HUES64 (cell line): ENCODE results near the gene EXOSC3.
A peak's percentile ranks its signal among the peaks of the same experiment; 100 is the strongest.
"Not testable (repeated sequence)": the region's sequence is repeated elsewhere in the genome, so short reads cannot be mapped to it uniquely, and the experiment has no call there.

Experiments used
- H3K27ac ChIP-seq: 2 replicates; pipeline ENCODE4 v1.7.0; 2013; ENCODE audit warnings: low read depth, low read length, inconsistent platforms
- H3K27me3 ChIP-seq: 2 replicates; pipeline ENCODE4 v1.6.1; 2013; ENCODE audit warnings: mild to moderate bottlenecking, low read length; ENCODE audit not compliant: insufficient read depth
- H3K36me3 ChIP-seq: 2 replicates; pipeline ENCODE4 v1.6.1; 2013; ENCODE audit warnings: mild to moderate bottlenecking, low read length; ENCODE audit not compliant: insufficient read depth
- H3K4me1 ChIP-seq: 2 replicates; pipeline ENCODE4 v1.6.1; 2013; ENCODE audit warnings: mild to moderate bottlenecking, low read length, moderate library complexity; ENCODE audit not compliant: insufficient read depth
- H3K4me3 ChIP-seq: 2 replicates; pipeline ENCODE4 v1.5.1; 2013; ENCODE audit warnings: mild to moderate bottlenecking, low read length, moderate library complexity
- H3K9ac ChIP-seq: 2 replicates; pipeline ENCODE4 v1.6.1; 2013; ENCODE audit warnings: mild to moderate bottlenecking, low read depth, low read length
- H3K9me3 ChIP-seq: 2 replicates; pipeline ENCODE4 v1.6.1; 2013; ENCODE audit warnings: low read depth, low read length; ENCODE audit not compliant: insufficient read depth
- WGBS: fragments of 150-250, 120-280 bp; methylation state at CpG from one replicate; pipeline ENCODE4 v1.1.7; 2013; ENCODE audit warnings: missing lambda C conversion rate; 5-methylcytosine and 5-hydroxymethylcytosine counted together

EXOSC3 gene

GRCh38 chr9:37775216-37775919 is 9.5 kb downstream of the EXOSC3 start:
- peaks cover 75% of the 10 kb centered on the region for H3K36me3 ChIP-seq
- H3K27me3 ChIP-seq, result no peaks in the 10 kb centered on the region
- no peak overlapping the region for H3K27ac ChIP-seq
- H3K9me3 ChIP-seq, result no peaks in the 10 kb centered on the region
- H3K9ac ChIP-seq, result no peak overlapping the region
- no peaks in the 10 kb centered on the region for H3K4me1 ChIP-seq
- no peak overlapping the region for H3K4me3 ChIP-seq
- 89% methylated on average over 1 of the region's 1 CpG for WGBS

- H3K27me3 ChIP-seq, result no peaks in the 10 kb centered on the region
- H3K9ac ChIP-seq, result no peak overlapping the region
- WGBS, result 99% methylated on average over 3 of the region's 3 CpGs
- H3K4me1 ChIP-seq, result no peaks in the 10 kb centered on the region
- H3K36me3 ChIP-seq, result peaks cover 29% of the 10 kb centered on the region
- H3K27ac ChIP-seq, result no peak overlapping the region
- H3K9me3 ChIP-seq, result no peaks in the 10 kb centered on the region
- no peak overlapping the region for H3K4me3 ChIP-seq
Observed at GRCh38 chr9:37769995-37770394, 14.9 kb downstream of the EXOSC3 start.

- no peak overlapping the region for H3K9ac ChIP-seq
- H3K27me3 ChIP-seq, result no peaks in the 10 kb centered on the region
- no peak overlapping the region for H3K4me3 ChIP-seq
- H3K36me3 ChIP-seq, result peaks cover 25% of the 10 kb centered on the region
- H3K27ac ChIP-seq, result no peak overlapping the region
- H3K4me1 ChIP-seq, result no peaks in the 10 kb centered on the region
- WGBS, result 83% methylated on average over 5 of the region's 5 CpGs
- H3K9me3 ChIP-seq, result no peaks in the 10 kb centered on the region
Observed at GRCh38 chr9:37769306-37769705, 15.6 kb downstream of the EXOSC3 start.

GRCh38 chr9:37765263-37765662 is 19.6 kb downstream of the EXOSC3 start:
- WGBS, result 70% methylated on average over 4 of the region's 6 CpGs
- not testable (repeated sequence) for H3K9me3 ChIP-seq, H3K4me3 ChIP-seq, H3K27ac ChIP-seq, H3K27me3 ChIP-seq, H3K4me1 ChIP-seq, H3K9ac ChIP-seq, H3K36me3 ChIP-seq

- H3K4me1 ChIP-seq, result no peaks in the 10 kb centered on the region
- 60% methylated on average over 3 of the region's 3 CpGs for WGBS
Observed at GRCh38 chr9:37761511-37761910, 23.4 kb downstream of the EXOSC3 start.

GRCh38 chr9:37760416-37761161 is 24.3 kb downstream of the EXOSC3 start:
- no peaks in the 10 kb centered on the region for H3K27me3 ChIP-seq
- no peak overlapping the region for H3K9ac ChIP-seq
- H3K4me1 ChIP-seq, result no peaks in the 10 kb centered on the region
- H3K27ac ChIP-seq, result no peak overlapping the region
- H3K9me3 ChIP-seq, result no peaks in the 10 kb centered on the region
- 95% methylated on average over 7 of the region's 7 CpGs for WGBS
- H3K4me3 ChIP-seq, result no peak overlapping the region
- no peaks in the 10 kb centered on the region for H3K36me3 ChIP-seq

More at GRCh38 chr9:37761511-37761910, 23.4 kb downstream of the EXOSC3 start:
- no peak overlapping the region for H3K9ac ChIP-seq
- no peaks in the 10 kb centered on the region for H3K27me3 ChIP-seq
- no peak overlapping the region for H3K27ac ChIP-seq
- H3K36me3 ChIP-seq, result no peaks in the 10 kb centered on the region
- no peaks in the 10 kb centered on the region for H3K9me3 ChIP-seq
- no peak overlapping the region for H3K4me3 ChIP-seq

- H3K27me3 ChIP-seq, result no peaks in the 10 kb centered on the region
- 90% methylated on average over 3 of the region's 3 CpGs for WGBS
Observed at GRCh38 chr9:37758747-37759146, 26.1 kb downstream of the EXOSC3 start.

GRCh38 chr9:37753489-37754190 is 31.2 kb downstream of the EXOSC3 start, which contains the start of gene TRMT10B:
Gene TRMT10B (plus strand): TSS chr9:37753805. CDS start chr9:37761932, 8,127 bp downstream.
- WGBS, result 5% methylated on average over 39 of the region's 40 CpGs
- Histone ChIP-seq H3K4me3 (peak within 1 kb of the TSS; percentile 84), H3K4me1 (no peaks in the 10 kb centered on the region; the same call in 1 of the 2 replicates), H3K9ac (peak within 1 kb of the TSS; percentile 61), H3K27me3 (no peaks in the 10 kb centered on the region), H3K27ac (no peak within 1 kb of the TSS), H3K9me3 (no peaks in the 10 kb centered on the region), H3K36me3 (no peaks in the 10 kb centered on the region)

More at GRCh38 chr9:37758747-37759146, 26.1 kb downstream of the EXOSC3 start:
- H3K4me3 ChIP-seq, result no peak overlapping the region
- H3K27ac ChIP-seq, result no peak overlapping the region
- no peaks in the 10 kb centered on the region for H3K36me3 ChIP-seq
- no peaks in the 10 kb centered on the region for H3K9me3 ChIP-seq
- H3K4me1 ChIP-seq, result no peaks in the 10 kb centered on the region
- no peak overlapping the region for H3K9ac ChIP-seq

GRCh38 chr9:37752642-37753488 is 32.0 kb downstream of the EXOSC3 start:
- no peaks in the 10 kb centered on the region; the same call in 1 of the 2 replicates for H3K4me1 ChIP-seq
- H3K4me3 ChIP-seq, result peak overlapping the region; percentile 84
- H3K27ac ChIP-seq, result no peak overlapping the region
- H3K9ac ChIP-seq, result no peak overlapping the region
- no peaks in the 10 kb centered on the region for H3K36me3 ChIP-seq
- WGBS, result 91% methylated on average over 29 of the region's 29 CpGs
- H3K9me3 ChIP-seq, result no peaks in the 10 kb centered on the region
- H3K27me3 ChIP-seq, result no peaks in the 10 kb centered on the region

GRCh38 chr9:37752112-37752511 is 32.8 kb downstream of the EXOSC3 start:
- not testable (repeated sequence) for H3K9me3 ChIP-seq, H3K27ac ChIP-seq, H3K9ac ChIP-seq, H3K27me3 ChIP-seq, H3K4me1 ChIP-seq, H3K4me3 ChIP-seq, H3K36me3 ChIP-seq
- WGBS, result 96% methylated on average over 12 of the region's 13 CpGs
